GM21529 (cell line): ENCODE measurements around the gene ZNF106.
A peak's percentile ranks its signal among the peaks of the same experiment; 100 is the strongest.

ENCODE experiments used
- ATAC-seq: cut with Tn5 transposase; IDR thresholded peaks from one replicate; pipeline ENCODE4 v1.9.1; 2021; ENCODE audit not compliant: unreplicated experiment

Gene ZNF106

DNA sequence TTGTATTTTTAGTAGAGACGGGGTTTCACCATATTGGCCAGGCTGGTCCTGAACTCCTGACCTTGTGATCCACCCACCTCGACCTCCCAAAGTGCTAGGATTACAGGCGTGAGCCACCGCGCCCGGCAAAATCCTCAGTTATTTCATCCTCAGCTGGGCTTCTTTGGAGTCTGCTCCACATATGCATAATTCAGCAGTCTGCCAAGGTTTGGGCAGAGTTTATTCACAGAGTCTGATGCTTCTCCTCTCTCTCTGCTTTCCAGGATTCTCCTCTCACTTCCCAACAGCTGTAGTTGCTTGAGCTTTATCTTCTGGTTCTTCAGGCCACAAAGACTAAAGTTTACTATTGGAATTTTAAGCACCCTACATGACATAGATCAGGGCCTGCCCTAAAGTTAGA is 8.2 kb downstream of the ZNF106 start:
- ATAC-seq, result no peak

DNA sequence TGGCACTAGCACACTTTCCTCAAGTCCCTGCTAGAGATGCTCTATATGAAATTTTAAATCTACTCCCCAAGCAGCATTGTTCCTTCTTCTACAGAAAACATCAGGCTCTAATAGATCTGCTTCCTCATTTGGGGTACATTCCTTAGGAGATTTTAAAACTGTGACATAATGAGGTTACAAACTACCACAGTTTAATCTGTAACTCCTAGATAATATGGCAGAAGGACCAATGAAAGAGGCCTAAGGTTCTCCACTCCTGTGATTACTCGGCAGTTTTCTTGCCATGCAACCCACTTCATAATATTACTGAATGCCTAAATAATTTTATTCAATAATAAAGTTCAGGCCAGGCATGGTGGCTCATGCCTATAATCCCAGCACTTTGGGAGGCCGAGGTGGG is 16.1 kb downstream of the ZNF106 start:
- no peak for ATAC-seq

DNA sequence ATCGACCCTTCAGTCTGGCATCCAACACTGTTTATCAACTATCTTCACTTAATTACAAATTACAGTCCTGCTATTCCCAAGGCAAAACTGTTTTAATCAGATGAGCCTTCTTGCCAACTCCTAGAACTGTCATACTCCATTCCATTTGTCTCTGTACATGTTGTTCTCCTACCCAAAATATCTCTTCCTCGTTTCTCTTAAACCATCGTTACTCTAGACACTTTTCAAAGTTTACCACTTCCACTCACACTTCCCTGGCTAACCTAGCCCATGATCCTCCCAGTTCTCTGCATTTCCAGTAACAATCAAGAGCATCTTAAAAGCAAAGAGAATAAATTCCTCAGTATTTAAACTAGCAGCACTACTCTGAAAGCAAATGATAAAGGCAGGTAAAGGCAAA is 19.9 kb downstream of the ZNF106 start:
- ATAC-seq, result no peak

DNA sequence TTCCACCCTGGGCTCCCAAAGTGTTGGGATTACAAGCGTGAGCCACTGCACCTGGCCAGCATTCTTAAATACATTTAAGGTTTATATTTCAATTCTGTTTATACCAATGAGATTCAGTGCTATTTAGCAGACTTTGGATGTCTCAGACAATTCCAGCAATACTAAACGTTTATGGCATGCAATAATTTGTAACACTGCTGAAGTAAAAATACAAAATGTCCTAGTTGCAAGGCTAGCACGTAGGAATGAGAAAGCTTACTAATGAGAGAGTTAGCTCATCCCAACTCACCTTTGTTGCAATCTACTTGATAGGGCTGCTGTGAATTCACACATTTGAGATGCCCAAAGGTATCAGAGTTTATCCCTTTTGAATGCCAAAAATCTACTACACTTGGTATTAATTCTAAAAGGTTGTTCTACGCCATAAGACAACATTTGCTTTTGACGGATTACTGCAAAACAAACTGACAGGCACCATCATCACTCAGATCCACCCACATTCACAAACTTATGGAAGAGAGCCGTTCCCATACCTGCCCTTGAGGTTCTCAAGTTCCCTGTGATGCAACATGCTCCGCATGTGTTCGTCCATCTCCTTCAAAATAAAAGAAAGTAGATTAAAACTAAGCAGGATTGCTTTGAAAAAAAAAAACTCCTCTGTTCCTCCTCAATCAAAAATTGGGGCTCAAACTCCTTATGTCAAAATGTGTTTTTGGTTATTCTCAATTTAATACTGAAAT is 25.3 kb downstream of the ZNF106 start:
- ATAC-seq, result no peak

DNA sequence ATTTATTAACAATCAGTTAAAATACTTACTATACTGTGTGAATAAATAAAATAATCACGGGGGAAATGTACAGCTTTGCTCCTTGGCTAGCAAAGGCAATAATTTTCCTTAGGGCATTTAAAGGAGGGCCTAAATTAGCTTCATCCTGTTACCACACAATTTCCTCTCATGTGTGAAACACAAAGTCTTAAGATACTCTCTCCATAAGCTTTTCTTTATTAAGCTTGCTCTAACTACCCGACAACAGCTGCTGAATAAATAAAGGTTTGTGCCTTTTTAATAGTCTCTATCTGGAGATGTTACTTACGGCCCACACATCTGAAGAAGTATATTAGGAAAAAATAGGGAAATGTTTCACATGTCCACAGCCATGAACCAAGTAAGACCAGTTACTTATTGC is 29.7 kb downstream of the ZNF106 start:
- no peak for ATAC-seq

DNA sequence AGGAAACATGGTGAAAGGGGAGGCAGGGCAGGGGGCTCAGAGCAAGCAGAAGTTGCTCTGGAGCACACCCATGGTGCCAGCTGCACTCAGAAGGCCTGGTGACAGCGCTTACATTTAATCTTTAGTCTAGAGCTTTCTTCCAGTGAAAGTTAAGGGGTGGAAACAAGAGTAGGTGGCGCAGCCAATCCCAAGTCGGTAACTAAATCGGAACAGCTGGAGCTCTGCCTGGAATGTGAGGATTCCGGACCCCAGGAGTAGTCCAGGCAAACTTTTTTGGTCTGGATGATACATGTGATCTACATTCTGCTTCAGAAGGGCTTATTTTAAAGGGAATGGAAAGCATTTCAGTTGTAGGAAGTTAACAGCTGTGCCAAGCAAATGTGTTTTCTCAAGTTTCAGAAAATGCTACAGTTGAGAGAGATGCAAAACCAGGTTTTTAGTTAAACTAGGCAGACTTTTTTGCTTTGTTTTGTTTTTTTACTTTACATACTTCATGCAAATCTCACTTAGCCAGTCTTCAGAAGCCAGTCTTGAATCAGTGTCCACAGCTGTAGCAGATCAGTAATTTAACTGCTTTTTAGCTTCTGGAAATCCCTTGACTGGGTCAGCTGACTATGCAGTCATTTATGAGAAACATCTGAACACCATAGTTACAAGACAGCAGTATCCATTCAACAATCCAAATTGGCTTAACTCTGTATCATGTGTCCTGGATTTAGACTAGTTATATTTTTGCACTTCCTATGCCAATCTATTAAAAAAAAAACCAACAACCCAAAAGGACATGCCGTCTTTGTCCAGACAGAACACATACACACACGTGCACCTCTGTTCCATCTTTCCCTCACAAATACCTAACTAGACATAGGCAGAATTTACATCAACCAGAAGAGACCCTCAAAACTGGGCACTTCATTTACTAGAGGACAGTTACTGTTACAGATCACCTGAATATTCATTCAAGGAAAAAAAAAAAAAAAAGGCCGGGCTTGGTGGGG is 33.2 kb downstream of the ZNF106 start:
- ATAC-seq, result peak; percentile 92

DNA sequence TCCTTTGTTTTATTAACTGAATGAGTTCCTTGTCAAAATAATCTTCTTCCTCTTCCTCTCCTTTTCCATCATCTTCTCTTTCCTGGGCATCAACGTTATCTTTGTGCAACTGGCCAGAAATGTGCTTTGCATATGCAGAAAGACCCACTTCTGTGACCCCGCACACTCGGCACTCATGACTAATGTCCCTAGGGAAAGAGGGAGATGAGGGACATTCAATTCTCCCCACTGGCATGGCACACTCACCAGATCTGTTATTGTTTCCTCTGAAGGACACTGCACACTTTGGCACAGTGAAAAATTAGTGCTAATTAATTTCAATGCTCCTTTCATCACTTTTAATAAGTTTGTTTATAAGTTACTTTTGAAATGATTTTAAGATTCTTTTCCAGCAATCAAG is 34.0 kb downstream of the ZNF106 start:
- no peak for ATAC-seq

DNA sequence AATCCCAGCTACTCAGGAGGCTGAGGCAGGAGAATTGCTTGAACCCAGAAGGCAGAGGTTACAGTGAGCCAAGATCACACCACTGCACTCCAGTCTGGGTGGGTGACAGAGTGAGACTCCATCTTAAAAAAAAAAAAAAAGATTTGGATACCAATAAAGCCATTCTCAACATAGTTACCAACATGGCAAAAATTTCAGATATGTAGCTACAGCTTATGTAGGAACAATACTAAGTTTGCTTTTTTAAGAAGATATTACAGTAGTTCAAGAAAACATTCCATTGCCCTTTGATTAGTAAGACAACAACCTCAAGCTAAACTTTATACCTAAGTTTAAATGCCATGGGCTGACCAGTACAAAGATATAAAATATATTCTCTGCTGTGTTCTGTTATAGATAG is 34.4 kb downstream of the ZNF106 start:
- ATAC-seq, result no peak

DNA sequence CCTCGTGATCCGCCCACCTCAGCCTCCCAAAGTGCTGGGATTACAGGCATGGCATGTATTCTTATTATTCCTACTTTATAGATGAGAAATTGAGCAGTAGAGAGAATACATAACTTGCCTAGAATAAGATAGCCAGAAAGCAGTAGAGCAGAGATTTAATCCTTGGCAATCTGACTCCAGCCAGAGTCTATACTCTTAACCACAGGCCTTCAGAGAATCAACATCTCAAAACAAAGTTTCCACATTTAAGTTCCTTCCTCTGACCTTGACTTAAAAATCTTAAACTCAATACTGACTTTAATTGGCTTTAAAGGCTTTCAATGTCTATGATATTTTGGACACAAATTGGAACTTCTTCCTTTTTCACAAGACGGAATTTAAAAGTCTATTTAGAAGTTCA is 37.1 kb downstream of the ZNF106 start:
- no peak for ATAC-seq

DNA sequence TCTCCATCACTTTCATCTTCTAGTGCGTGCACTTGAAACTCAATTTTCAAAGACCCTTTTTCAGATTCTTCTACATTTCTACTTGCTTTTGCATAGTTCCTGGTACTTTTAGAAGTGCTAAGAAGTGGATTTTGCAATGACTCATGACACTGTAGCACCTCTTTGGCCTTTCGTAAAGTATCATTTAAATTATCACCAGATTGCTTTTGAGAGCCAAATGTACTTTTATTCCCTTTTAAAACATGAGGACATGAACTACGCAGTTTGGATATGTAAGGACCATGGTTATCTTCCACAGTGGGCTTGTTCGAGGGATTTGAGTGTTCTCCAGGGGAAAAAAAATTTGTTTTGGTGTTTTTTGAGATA is 40.5 kb downstream of the ZNF106 start:
- ATAC-seq, result no peak

DNA sequence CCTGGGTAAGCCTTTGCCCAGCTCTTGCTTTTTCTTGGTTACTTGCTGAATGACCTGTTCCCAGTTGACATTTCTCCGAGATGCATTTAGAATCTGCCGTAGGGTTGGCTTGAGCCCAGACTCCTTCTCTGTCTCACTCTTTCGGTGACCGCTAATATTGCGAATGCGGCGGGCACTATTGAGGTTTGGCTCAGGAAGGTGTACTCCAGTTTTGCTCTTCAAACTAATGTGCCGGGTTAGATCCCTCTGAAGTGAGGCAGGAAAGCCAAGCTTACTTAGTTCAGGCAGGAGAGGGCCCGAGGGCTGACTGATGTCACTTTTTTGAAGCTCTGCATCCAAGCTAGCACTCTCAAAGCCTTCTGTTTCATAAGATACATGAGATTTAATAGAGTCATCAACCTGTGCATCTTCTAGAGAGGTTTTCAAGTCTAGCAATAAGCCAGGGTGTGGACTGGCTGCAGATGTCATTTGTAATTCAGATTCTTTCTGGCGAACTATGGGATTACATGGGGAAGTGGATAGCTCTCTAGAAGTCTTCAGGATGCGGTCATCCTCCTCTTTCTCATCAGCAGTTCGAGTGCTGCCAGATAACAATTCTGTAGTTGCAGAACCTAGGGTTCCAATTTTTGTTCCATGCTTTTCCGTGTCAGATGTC is 41.0 kb downstream of the ZNF106 start:
- no peak for ATAC-seq

DNA sequence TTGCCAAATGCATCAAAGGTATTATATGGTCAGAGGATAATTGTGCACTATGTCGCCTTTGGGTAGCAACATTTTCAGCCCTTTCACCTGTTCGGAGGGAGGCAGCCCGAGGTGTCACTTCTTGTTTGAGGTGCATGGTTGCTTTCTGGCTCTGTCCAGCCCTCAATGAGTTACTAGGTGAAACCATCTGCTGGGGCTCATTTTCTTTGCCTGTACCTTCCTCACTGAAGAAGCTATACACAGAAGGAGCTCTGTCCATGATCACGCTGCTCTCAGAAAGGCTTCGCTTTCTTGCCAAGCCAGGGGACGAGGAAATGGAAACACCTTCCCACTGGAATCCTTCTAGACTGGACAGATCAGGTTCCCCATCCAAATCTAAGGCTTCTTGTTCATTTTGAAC is 42.7 kb downstream of the ZNF106 start:
- no peak for ATAC-seq

DNA sequence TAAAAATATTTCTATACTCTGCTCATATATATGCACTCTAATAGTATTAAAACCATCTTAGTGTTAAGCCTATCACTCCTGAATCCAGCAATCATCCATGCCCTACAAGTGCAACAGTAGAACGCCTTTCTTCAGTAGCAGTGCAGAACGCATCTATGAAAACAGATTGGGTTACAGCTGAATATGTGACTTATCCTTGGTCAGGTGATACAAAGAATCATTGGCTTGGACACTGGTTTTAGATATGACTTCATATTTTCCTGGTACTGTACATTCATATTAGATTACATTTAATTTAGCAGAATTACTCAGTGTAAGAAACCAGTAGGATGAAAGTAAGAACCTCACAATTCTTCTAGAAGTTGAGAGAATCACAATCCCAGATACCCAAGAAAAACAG is 43.3 kb downstream of the ZNF106 start:
- no peak for ATAC-seq

DNA sequence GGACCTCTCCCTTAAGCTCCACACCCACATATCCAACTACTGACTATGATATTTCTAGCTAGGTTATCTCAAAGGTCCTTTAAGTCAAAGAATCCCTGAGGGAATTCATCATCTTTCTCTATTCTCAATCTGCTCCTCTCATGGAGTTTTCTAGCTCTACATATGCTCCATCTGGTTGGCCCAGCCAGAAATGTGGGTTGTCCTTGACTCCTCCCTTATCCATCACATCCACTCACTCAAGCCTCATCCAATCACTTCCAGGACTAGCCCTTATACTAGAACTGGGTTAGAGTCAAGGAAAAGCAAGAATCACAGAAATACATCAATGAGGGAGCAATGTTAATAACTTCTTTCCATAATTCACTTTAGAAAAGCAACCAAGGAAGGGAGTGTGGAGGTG is 45.4 kb downstream of the ZNF106 start:
- ATAC-seq, result no peak

DNA sequence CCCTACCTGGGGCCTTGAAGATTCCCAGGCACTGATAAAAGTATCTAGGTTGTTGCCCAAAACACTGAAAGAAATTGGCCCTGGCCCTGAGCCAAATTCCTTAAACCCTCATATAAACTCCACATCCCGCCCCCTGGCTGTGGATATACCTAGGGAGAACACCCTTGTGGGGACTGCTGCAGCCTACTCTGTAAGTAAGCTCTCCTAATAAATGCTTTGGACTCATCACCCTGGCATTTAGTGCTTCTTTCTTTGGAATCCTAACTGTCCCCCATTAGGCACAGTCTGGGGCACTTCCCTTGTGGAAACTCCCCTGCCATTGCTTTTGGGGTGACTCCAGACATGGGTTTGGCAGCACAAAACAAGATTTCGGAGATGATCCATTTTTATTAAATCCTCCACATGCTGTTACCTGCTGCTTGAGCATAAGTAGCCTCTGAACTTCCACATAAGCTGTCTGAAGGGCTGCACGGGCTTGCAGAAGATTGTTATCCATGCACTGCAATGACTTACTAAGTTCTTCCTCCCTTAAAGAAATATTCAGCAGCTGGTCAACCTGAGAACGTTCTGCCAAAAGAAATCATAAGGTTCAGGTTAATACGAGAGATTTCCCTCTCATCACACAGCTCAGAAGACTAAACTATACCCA is 46.4 kb downstream of the ZNF106 start:
- no peak for ATAC-seq

DNA sequence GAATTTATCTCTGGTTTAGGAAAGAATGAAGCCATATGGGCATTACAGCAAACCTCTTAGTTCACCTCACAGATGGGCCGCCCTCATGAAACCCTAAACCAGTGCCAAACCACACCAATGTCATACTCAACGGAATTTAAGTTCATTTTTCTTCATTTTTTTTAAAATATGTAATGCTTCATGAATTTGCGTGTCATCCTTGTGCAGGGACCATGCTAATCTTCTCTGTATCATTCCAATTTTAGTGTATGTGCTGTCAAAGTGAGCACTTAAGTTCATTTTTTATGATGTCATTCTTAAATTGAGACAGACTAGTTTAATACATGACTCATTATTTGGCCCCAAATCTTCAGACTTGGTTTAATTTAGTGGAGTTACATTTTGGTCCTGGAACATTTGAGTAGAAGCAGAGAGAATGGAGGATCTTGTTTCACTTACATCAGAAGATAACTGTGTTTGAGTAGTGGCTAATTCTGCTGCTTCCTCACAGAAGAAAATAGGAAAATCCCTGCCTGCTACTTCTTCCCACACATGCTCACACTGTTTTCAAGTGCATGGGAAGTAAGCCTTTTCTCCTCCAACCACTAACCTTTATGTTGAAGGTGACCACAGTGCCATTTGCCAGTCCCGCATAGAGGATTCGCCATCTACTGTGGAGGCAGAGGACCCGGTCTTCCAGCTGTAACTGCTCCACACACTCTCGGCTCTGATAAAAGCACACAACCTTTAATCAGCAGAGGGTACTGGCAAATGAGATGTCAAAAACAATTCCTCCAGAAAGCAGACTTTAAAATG is 63.3 kb downstream of the ZNF106 start:
- no peak for ATAC-seq

DNA sequence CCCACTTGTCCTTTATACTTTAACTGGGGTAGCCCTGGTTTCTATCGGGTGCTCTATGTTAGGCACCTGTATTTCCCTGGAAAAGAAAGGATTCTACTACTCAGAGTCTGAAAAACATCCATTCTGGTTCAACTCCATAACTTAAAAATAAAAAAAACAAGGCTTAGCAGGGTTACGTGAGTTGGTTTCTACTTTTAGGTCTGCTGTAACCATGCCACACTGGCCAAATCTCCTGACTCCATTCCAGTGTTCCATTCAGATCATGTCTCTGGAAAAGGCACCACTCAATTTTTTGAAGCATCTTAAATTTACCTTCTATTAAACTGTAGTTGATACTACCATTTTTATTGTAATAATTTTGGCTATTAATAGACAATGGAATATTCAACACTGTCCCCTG is 69.6 kb downstream of the ZNF106 start:
- ATAC-seq, result no peak

DNA sequence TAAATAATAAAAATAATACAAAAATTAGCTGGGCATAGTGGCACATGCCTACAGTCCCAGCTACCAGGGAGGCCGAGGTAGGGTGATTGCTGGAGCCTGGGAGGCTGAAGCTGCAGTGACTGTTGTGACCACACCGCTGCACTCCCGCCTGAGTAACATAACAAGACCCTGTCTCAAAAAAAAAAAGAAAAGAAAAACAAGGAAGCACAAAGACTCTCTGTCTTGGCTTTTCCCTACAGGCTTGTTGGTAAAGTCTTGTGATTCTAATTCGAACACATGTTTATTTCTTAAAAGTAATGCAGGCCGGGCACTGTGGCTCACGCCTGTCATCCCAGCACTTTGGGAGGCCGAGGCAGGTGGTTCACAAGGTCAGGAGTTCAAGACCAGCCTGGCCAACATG is 71.6 kb downstream of the ZNF106 start:
- ATAC-seq, result no peak

DNA sequence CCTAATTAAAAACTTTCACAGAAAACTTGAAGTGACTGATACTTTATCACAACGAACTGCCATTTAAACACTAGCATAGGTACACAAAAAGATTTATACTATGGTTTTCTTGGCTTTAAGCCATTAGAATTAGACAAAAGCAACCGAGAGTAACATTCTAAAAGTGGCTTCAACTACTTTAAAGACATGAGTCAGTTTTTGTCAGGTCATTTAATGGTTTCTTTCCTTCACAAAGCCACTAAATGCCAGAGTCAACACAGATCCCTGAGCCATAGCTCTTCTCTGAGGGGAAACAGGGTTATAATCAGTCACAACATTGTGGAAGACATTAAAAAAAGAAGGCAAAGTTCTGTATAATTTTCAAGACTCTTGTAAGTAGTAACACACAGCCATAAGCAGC is 77.0 kb downstream of the ZNF106 start:
- no peak for ATAC-seq

DNA sequence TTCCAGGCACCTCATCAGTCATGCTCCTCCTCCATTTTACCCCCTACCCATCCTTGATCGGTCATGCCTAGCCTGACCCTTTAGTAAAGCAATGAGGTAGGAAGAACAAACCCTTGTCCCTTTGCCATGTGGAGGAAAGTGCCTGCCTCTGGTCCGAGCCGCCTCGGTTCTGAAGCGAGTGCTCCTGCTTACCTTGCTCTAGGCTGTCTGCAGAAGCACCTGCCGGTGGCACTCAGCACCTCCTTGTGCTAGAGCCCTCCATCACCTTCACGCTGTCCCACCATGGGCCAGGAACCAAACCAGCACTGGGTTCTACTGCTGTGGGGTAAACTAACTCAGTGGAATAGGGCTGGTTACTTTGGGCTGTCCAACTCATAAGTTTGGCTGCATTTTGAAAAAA is 79.1 kb downstream of the ZNF106 start:
- no peak for ATAC-seq

DNA sequence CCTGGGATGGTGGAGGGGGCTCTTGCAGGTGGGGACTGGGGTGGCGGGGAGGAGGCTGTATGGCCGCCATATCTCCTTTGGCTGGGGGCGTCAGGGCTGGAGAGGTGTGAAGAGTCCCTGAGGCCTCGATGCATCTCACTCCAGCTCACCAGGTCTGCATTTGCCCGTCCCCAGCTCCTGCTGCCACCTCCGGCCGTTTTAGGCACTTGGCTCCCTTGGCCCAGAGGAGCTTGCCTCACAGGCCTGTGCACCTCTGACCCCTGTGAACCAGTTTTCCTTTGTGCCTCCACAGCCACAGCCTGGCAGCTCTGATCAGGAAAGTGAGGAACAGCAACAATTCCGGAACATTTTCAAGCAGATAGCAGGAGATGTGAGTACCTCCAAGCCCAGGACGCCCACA is 81.9 kb downstream of the ZNF106 start:
- ATAC-seq, result no peak
